Epithelial cell of esophagus (primary cell): ENCODE measurements around the gene PROZ.

ENCODE experiments used
- DNase-seq: peaks from one replicate; pipeline ENCODE4 v3.0.0; 2010; ENCODE audit warnings: low read depth
- H3K4me3 ChIP-seq: 2 replicates; pipeline ENCODE4 v1.5.1; 2011; ENCODE audit warnings: mild to moderate bottlenecking, low read length, control low read depth
- TF ChIP-seq, protein P1 (sequence below): IDR thresholded peaks from 2 replicates; pipeline ENCODE4 v1.5.1; 2011; ENCODE audit warnings: low read depth, mild to moderate bottlenecking, low read length, control low read depth, inconsistent platforms; ENCODE audit not compliant: insufficient read depth; ENCODE audit errors: missing control alignments

PROZ gene

GRCh38 chr13:113139577-113139976 lies 18.9 kb upstream of the PROZ start:
- DNase-seq: no peak
- TF ChIP-seq, protein P1, sequence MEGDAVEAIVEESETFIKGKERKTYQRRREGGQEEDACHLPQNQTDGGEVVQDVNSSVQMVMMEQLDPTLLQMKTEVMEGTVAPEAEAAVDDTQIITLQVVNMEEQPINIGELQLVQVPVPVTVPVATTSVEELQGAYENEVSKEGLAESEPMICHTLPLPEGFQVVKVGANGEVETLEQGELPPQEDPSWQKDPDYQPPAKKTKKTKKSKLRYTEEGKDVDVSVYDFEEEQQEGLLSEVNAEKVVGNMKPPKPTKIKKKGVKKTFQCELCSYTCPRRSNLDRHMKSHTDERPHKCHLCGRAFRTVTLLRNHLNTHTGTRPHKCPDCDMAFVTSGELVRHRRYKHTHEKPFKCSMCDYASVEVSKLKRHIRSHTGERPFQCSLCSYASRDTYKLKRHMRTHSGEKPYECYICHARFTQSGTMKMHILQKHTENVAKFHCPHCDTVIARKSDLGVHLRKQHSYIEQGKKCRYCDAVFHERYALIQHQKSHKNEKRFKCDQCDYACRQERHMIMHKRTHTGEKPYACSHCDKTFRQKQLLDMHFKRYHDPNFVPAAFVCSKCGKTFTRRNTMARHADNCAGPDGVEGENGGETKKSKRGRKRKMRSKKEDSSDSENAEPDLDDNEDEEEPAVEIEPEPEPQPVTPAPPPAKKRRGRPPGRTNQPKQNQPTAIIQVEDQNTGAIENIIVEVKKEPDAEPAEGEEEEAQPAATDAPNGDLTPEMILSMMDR: no peak
- H3K4me3 ChIP-seq: no peak overlapping the region

GRCh38 chr13:113140677-113141600 lies 17.5 kb upstream of the PROZ start:
- no peak overlapping the region for H3K4me3 ChIP-seq
- no peak for DNase-seq
- TF ChIP-seq, protein P1: no peak

DNA sequence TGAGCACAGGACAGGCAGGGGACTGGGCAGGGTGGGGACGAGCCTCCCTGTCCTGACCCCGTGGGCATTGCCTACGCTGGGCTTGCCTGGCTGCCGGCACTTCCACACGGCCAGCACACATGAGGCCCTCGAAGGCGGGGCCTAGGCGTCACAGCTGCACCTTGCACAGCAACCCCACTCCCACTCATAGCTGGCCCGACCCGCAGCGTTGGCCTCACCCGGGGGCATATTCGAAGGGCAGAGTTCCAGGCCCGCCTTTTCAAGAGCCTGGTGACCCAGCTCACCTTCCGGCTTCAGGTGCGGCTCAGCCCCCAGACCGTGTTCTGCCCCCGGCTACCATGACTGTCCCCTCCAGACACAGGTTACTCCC lies 16.9 kb upstream of the PROZ start:
- DNase-seq: no peak
- no peak overlapping the region for H3K4me3 ChIP-seq
- TF ChIP-seq, protein P1: no peak

DNA sequence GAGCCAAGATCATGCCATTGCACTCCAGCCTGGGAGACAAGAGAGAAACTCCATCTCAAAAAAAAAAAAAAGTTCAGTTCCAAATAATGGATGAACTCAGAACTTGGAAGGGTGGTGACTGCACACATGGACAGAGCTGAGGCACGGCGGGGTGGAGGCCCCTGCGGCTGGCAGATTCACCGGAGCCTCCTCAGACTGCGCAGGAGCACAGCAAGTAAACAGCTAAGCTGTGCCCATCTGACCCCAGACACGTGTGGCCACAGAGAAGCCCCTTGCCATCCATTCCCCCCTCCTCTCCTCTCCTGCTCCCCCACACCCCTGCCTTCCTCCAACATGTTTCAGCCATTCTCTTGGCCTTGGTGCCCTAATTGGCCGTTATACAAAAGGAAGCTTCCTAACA lies 15.6 kb upstream of the PROZ start:
- TF ChIP-seq, protein P1: no peak
- H3K4me3 ChIP-seq: no peak overlapping the region
- no peak for DNase-seq

- DNase-seq: no peak
- TF ChIP-seq, protein P1: no peak
- H3K4me3 ChIP-seq: no peak overlapping the region
These were observed 14.8 kb upstream of the PROZ start for GRCh38 chr13:113143466-113144254.

GRCh38 chr13:113144255-113144629 lies 14.2 kb upstream of the PROZ start:
- no peak for DNase-seq
- no peak overlapping the region for H3K4me3 ChIP-seq
- TF ChIP-seq, protein P1: no peak

- TF ChIP-seq, protein P1: no peak
- DNase-seq: no peak
- no peak overlapping the region for H3K4me3 ChIP-seq
These were observed 13.0 kb upstream of the PROZ start for GRCh38 chr13:113145496-113145895.
